Stimulated activated CD8-positive, alpha-beta memory T cell treated with anti-CD3 and anti-CD28 coated beads, Interleukin-7, amount 100 ng/mL, for 1 hour (primary cell): ENCODE results near the gene MINPP1.

Experiments
- DNase-seq, 2 donors: peaks; one replicate each; pipeline ENCODE4 v3.0.0-alpha.2; 2020; ENCODE audit warnings: low read depth in 2 of 2

The MINPP1 gene

DNA sequence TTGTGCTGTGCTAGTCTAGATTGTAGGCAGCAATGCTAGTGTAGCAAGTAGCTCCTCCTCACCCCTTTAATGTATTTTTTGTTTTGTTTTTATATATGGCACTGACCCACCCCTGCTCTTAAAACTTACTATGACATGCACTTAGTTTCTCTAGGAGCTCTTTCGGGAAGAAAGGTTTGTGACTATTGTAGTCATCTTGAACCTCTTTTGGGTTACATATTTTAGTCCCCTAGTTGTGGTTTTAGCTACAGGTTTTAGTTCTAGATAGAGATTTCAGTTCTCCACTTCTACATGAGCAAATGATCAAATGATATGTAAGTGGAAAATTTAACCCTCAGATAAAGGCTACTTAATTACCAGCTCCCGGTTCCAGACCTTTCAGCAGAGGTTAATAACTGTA lies 14.9 kb downstream of the MINPP1 start:
- no peak for DNase-seq

DNA sequence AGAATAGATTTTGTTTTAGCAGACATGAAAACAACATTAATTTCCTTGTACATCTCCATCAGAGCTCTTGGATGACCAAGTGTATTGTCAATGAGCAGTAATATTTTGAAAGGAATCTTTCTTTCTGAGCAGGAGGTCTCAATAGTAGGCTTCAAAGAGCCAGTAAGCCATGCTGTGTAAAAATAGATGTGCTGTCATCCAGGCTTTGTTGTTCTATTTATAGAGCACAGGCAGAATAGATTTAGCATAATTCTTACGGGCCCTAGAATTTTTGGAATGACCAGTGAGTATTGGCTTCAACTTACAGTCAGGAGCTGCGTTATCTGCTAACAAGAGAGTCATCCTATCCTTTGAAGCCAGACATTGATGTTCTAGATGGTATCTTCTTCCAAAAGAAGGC lies 19.0 kb downstream of the MINPP1 start:
- no peak for DNase-seq

DNA sequence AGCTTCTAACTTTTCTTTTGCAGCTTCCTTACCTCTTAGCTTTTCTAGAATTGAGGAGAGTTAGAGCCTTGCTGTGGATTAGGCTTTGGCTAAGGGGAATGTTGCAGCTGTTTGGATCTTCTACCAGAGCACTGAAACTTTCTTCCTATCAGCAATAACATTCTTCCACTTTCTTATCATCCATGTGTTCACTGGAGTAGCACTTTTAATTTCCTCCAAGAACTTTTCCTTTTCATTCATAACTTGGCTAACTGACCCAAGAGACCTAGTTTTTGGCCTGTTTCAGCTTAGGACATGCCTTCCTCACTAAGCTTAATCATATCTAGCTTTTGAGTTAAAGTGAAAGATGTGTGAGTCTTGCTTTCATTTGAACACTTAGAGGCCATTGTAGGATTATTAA lies 19.6 kb downstream of the MINPP1 start:
- no peak for DNase-seq

DNA sequence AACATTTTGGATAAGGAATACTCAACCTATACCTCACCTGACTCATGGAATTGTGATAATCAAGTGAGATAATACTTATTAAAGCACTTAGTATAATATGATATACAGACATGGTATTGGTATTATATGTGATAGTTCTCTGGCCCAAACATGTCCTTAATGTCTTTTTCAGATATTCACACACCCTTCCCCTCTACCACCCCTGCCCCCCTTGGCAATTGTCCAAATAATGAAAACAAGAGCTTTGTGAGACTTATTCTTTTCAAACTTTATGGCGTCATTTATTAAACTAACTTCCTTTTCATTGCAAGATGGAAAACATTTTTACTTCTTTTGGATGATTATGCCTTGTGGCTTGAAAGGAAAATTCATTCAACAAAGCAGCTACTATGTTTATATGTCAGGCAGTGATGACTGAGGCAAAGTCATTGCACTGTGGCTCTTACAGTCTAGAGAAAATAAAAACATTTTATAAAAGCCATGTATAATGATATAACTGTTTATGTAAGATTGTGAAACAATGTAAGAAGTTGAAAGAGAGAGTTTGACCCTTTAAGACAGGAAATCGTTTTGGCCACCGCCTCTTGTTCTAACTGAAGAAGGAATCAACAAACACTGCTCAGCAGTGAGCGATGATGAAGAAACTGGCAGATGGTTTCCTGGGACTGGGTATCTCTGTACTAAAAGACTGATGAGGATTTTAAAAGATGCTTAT lies 27.4 kb downstream of the MINPP1 start:
- no peak for DNase-seq

DNA sequence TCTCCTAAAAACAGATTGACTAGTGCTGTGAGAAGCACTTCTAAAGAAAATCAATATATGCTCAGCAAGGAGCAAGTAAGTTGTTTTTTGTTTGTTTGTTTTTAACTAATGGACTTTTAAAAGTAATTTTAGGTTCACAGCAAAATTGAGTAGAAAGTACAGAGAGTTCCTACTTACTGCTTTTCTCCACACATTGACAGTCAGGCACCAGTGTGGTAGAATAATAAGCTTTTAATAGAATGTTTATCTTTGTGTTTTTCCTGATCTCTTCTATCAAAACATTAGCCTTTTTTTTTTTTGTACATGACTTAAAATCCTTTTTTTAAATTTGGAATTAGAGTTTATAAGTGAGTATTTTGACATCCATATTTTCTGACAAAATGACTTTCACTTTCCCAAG lies 28.0 kb downstream of the MINPP1 start:
- DNase-seq, result no peak

DNA sequence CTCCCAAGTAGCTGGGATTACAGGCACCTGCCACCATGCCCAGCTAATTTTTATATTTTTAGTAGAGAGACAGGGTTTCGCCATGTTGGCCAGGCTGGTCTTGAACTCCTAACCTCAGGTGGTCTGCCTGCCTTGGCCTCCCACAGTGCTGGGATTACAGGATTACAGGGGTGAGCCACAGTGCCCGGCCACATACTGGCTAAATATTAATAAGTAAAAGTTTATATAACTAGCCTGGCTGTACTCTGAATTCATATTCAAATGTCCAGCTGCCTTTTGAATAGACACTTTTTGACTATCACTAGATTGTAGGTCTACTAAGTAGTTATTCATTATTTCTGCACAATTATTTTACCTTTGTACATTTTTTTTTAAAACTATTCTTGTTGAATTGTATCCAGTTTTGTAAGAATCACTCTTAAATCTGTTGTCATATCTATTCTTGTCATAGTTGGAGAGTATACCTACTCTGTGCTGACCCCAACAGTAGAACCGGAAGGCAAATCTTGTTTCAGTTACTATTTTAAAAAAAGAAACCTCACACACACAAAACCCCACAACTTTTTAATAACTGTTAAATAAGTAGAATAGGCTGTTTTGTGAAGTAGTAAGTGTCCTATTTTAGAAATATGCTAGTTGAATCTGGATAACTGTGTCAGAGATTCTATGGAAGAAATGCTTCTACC lies 29.6 kb downstream of the MINPP1 start:
- DNase-seq, result no peak

DNA sequence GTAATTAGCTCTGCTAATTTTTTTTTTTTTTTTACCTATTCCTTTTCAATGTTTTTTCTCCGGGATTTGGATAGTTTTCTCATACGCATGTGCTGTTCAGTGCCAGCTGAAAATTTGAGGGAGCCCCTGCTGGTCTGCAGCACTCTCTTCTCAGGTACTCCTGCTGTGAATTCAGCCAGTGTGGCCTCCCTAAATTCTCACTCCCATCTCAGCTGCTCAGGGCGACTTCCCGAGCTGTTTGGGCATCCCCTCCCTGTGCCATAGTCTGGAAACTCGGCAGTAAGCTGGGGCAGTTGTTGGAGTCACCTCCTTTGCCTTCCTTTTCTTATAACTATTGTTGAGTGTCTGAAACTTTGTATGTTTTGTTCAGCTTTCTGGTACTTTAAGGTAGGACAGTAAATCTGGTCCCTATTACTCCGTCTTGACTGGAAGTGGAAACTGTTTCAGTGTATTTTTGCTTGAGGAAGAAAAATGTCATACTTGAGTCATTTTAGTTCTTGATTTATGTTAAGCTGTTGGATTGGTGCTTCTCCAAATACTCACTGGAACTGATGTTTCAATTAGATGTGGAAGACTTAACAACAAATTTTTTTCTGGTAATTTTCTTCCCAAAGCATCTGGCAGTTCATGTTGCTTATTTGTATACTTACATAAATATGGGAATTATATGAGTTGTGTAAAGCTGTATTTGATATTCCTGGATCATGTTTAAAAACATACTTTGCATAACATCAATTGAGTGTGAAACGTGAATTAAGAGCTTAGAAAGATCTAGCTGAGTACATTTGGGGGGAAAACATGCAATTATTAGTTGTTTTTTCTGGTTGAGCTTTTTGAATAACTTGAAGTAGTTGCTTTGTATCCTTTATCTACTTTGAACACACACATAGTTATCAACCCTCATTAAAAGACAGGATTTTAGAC lies 33.7 kb downstream of the MINPP1 start:
- no peak for DNase-seq

DNA sequence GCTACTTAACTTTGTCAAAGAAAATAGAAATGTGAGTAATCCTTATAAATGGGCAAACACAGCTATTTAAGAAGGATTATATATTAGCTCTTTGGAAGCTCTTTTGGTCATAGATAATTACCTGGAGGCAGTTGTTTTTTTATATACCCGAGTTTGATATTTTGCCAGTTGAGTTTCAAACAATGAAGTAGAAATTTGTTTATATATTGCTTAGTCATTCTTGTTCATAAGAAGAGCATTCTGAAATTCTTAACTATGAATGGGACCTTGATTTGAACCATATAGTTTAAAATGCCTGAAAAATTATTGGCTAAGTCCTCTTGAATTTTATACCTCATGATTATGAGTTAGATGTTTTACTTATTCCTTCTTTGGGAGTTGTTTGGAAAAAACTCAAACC lies 36.4 kb downstream of the MINPP1 start:
- no peak for DNase-seq

DNA sequence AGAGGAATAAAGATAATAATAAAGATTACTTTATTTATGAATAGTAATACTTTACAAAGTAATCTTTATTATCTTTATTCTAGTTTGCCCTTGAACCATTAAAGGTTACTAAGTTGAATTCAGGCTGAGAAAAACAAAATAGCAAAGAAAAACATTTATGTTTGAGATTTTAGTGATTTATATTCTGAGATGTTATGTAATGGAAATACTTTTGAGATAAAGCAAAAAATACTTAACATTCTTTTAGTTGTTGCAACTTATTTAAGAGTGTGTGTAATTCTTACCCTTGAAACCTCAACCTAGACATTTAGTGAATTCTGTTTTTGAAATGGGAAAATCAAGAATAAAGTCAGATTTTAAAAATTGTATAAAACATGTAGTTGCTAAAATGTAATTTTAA lies 40.0 kb downstream of the MINPP1 start:
- DNase-seq, result no peak

DNA sequence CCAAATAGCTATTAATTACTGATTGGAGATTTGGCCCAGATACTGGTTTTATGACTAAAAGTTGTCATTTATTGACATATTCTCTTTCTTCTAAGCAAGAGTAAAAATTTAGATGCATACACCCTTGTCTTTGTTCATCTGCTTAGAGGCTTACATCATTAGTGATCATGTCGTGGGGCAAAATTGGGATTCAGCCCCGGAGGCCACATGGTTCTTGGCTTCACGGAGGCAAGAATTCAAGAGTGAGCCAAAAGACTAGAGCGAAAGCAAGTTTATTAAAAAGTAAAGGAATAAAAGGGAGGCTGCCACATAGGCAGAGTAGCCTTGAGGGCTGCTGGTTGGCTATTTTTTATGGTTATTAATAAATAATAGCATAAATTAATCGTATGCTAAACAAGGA lies 41.1 kb downstream of the MINPP1 start:
- no peak for DNase-seq

DNA sequence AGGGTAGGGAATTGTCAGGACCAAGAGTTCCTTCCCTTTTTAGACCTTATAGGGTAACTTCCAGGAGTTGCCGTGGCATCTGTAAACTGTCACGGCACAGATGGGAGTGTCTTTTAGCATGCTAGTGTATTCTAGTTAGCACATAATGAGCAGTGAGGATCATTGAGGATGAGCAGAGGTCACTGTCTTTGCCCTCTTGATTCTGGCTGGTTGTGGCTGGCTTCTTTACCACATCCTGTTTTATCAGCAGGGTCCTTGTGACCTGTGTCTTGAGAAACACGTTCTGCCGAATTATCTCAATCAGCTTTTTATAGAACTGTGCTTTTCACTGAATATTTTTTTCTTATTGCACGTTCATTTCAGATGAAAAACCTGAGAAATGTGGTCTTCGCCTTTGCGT lies 41.5 kb downstream of the MINPP1 start:
- no peak for DNase-seq

DNA sequence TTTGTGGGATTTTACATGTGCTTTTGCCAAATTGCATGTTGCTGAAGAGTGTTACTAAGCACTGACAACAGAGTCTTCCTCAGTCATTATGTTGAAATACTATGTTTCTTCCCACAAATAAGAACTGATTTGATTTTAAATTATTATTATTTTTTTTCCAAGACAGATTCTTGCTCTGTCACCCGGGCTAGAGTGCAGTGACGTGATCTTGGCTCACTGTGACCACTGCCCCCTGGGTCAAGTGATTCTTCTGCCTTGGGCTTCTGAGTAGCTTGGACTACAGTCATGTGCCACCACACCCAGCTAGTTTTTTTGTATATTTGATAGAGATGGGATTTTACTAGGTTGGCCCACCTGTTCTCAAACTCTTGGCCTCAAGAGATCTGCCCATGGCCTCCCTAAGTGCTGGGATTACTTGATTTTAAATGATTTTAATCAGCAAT lies 42.3 kb downstream of the MINPP1 start:
- no peak for DNase-seq

DNA sequence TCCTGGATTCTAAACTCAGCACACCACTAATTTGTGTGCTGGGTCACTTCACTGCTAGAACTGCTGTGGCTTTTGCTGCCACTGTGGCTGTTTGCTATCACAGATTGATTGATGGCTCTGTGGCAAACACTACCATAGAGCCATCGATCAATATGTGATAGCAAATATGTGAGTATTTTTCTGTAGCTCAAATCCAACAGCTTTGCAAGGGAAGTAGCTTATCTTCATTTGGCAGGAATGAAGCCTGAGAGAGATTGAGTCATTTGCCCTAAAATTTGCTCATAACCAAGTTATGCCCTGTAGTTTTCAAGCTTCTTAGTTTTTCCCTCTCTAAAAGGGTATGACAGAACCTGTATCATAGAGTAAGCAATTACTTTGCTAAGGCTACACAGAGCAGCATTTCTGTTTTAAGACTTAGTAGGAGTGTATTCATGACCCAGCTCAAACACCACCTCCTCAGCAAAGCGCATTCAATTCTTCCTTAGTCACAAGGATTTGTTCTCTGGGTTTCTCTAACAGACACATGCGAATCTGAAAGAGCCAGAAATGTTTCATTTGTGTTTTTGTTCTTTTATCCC lies 43.1 kb downstream of the MINPP1 start:
- DNase-seq, result no peak

DNA sequence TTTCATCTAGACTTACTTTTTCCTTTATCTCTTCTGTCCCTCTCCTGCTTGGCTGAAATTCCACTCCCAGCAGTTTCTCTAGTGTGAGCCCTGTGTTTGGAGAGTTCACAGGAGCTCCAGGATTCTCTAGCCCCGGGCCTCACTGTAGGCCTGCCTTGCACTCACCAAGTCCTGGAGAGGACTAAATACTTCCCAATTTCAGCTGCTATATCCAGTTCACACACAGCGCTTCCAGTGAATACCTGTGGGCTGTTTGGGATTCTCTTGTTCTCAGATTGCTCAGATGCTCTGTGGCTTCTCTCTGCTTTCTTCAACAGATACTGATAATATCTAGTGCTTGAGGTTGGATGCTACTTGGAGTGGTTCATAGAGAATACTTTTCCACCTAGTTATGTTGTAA lies 46.0 kb downstream of the MINPP1 start:
- no peak for DNase-seq

DNA sequence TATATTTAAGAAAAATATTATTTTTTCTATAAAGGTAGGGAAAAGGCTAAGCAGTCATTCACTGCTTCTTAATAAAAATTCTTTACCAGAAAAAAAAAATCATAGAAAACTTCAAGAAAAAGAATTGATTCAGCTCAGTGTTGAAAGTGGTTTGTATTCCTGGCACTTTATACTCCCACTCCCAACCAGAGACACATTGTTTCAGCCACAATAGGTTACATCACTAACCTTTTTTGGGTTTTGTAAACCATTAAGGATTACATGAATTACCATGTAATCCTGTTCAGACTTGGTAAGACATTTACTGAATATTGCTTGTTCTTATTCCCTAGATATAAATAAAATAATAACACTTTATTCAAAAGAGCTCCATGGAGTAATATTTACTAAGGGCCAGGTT lies 46.6 kb downstream of the MINPP1 start:
- no peak for DNase-seq

DNA sequence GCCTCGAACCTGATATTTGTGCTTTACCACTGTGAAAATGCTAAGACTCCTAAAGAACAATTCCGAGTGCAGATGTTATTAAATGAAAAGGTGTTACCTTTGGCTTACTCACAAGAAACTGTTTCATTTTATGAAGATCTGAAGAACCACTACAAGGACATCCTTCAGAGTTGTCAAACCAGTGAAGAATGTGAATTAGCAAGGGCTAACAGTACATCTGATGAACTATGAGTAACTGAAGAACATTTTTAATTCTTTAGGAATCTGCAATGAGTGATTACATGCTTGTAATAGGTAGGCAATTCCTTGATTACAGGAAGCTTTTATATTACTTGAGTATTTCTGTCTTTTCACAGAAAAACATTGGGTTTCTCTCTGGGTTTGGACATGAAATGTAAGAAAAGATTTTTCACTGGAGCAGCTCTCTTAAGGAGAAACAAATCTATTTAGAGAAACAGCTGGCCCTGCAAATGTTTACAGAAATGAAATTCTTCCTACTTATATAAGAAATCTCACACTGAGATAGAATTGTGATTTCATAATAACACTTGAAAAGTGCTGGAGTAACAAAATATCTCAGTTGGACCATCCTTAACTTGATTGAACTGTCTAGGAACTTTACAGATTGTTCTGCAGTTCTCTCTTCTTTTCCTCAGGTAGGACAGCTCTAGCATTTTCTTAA lies 47.7 kb downstream of the MINPP1 start:
- DNase-seq, result no peak

DNA sequence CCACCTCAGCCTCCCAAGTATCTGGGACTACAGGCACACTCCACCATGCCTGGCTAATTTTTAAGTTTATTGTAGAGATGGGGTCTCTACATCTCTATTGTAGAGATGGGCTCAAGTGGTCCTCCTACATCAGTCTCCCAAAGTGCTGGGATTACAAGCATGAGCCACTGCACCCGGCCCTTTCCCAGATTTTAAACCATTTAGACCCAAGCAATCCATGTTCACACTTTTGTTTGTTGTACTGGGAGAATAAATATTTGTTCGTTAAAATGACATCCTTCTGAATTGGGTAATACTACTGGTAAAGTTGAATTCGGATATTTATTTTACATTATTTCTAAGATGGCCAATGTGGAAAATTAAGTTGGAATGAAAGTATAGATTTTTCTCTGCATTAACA lies 52.7 kb downstream of the MINPP1 start:
- DNase-seq, result no peak

DNA sequence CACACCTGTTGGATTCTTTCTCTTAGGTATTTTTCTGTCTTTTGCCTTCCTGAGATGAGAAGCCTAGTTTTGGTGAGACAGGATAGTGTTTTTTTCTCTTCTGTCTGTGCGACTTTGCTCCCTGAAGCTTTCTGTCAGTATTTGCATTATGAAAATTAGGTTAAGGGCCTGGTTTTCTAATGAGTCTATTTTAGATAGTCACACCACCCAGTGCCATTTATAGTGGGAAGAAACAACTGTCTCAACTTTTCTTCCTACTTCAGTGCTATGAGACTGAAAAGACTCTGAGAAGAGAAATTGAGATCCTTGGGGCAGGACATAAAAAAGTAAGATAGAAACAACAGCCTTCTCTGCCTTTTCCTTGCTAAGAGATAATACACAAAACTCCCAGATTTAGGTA lies 53.6 kb downstream of the MINPP1 start:
- no peak for DNase-seq

DNA sequence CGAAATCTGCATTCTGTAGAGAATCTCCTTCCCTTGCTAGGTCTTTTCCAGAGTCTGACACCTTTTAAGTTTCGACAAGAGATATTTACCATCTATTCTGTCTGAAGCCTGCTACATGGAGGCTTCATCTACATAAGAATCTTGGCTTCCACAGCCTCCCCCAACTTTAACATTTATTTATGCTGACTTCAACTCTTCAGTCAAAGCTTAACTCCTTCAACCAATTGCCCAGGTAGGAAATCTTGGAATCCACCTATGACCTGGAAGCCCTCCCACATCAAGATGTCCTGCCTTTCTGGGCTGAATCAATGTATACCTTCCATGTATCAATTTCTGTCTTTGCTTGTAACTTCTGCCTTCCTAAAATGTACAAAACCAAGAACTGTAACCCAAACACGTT lies 54.7 kb downstream of the MINPP1 start:
- DNase-seq, result no peak

DNA sequence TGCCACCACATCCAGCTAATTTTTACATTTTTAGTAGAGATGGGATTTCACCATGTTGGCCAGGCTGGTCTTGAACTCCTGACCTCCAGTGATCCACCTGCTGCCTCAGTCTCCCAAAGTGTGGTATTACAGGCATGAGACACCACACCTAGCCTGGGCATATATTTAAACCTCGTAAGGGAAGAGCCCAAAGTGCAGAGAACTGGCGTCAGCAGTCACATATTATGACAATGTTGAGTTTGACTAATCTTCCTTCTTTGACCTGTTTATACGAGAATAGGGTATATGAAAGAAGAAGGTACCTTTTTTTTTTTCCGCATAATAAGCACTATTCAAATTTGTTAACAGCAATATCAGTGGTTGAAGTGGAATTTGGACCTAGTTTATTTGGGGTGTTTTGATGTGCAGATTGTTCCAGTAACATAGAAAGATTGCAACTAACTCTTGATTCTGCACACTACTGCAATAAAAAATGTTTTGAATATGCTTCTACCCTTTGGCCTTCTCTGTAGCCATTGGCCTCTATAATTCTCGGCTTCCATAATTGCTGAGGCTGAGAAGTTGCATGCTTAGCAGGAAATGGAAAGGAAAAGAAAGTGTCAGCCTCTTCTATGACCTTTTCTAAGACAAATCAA lies 55.9 kb downstream of the MINPP1 start:
- no peak for DNase-seq

DNA sequence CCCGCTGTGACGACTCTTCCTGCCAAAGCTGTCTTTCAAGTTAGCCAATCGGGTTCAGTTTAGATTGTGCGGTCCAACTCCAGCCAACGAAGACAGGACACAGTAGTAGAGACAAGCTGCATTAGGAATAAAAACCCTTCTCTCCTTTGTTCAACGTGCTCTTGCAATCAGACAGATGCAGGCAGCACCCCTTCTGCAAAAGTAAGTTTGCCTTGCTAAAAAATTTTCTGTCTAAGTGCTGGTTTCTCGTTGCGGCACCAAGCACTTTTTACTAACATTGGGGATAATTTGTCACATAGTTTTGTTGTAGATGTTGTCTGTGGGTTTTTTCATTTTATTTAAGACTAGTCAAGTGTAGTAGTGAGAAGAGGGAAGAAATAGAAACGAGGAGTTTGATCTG lies 58.1 kb downstream of the MINPP1 start:
- DNase-seq, result no peak
